Melanocyte of skin (primary cell): ENCODE results near the gene PELI1. TPM values are rescaled to one million over a fixed set of nuclear protein-coding genes. Genes with fewer than 3 reads are reported as not detected.

Experiments
- total RNA-seq, 2 donors: library from RNA; depleted of rRNA; stranded (reverse); fragments of >200 nt; gene quantifications; 2 replicates each; pipeline ENCODE4 v1.2.3, GENCODE V29; 2012

Gene PELI1, protein sequence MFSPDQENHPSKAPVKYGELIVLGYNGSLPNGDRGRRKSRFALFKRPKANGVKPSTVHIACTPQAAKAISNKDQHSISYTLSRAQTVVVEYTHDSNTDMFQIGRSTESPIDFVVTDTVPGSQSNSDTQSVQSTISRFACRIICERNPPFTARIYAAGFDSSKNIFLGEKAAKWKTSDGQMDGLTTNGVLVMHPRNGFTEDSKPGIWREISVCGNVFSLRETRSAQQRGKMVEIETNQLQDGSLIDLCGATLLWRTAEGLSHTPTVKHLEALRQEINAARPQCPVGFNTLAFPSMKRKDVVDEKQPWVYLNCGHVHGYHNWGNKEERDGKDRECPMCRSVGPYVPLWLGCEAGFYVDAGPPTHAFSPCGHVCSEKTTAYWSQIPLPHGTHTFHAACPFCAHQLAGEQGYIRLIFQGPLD
- total RNA-seq, result 10 to 100 TPM in 1 of 2 donors, 1 to 10 TPM in 1; 9.7 to 11.7 TPM

DNA sequence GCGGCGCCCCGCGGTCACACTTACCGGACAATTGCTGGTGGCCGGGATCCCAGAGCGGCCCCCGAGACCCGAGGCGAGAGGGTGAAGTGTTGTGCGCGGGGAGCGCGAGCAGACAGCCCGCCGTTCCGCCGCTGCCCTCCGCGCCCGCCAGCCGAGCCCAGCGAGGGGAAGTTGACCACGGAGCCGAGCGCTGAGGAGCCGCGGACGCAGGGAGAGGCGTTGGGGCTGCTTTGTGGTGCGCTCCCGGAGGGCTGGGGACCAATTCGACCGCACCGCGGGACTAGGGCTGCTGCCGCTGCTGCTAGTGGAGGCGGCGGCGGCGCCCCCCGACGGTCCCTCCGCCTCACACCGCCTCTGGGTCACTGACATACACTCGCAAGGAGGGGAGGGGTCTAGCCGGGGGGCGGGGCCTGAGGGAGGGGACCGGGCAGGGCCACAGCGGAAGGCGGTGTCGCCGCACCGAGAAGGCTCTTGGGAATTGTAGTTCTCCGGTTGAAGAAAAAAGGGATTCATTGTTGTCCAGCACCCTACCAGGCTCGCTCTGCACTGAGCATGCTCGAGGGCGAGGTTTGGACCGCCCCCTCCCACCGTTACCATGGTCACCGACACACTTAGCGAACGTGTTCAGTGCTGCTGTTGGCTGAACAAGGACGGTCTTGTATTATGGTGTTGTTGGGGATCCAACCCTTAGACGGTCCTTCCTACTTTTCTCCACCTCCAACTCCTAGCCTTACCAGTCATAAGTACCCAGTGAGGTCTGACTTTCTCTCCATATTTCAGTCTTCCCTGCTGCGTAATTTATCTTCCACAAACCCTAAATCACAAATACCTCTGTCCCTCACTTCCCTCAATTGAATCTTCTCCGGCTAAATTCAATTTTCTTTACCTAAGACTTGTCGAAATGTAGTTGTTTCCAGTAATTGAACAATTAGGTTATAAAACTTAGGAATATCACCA lies at the start of gene PELI1:
PELI1 (minus strand) TSS at position 364 of the 957 bp plus-strand sequence. CDS start 36,110 bp downstream, outside the sequence.

Other genes with a start within 250 kb of the PELI1 start
- 10 to 100 TPM; 15.1 to 18.6 TPM for gene VPS54, start 125.0 kb downstream of the PELI1 start, total RNA-seq